Astrocyte (in vitro differentiated cells and primary cell): ENCODE data around the gene MAP4K4. TPM values are rescaled to one million over a fixed set of nuclear protein-coding genes. Genes with fewer than 3 reads are reported as not detected.
A peak's percentile ranks its signal among the peaks of the same experiment; 100 is the strongest.

Experiments
- DNase-seq: peaks from one replicate; pipeline ENCODE4 v3.0.0-alpha.2; 2010; ENCODE audit warnings: low read depth
- FAIRE-seq: peaks from 2 replicates; lab custom pipeline; 2011; peaks lifted over from hg19 to GRCh38; lab: Jason Lieb, UNC
- H2AFZ ChIP-seq: 2 replicates; pipeline ENCODE4 v1.6.0; 2012; ENCODE audit warnings: low read depth, low read length, inconsistent platforms
- H3K27ac ChIP-seq: 2 replicates; pipeline ENCODE4 v1.5.1; 2011; ENCODE audit warnings: low read depth, low read length, inconsistent platforms
- H3K27me3 ChIP-seq: 2 replicates; pipeline ENCODE4 v1.6.0; 2011; ENCODE audit warnings: low read length, inconsistent platforms; ENCODE audit not compliant: insufficient read depth
- H3K36me3 ChIP-seq: 2 replicates; pipeline ENCODE4 v1.5.1; 2011; ENCODE audit warnings: low read length, inconsistent platforms; ENCODE audit not compliant: insufficient read depth
- H3K4me1 ChIP-seq: 2 replicates; pipeline ENCODE4 v1.5.1; 2011; ENCODE audit warnings: low read length, inconsistent platforms; ENCODE audit not compliant: insufficient read depth
- H3K4me2 ChIP-seq: 2 replicates; pipeline ENCODE4 v1.6.0; 2012; ENCODE audit warnings: low read length, inconsistent platforms
- H3K4me3 ChIP-seq: 2 replicates; pipeline ENCODE4 v1.5.1; 2011; ENCODE audit warnings: low read depth, mild to moderate bottlenecking, low read length, inconsistent platforms; ENCODE audit not compliant: insufficient read depth
- H3K79me2 ChIP-seq: 2 replicates; pipeline ENCODE4 v1.6.0; 2012; ENCODE audit warnings: mild to moderate bottlenecking, low read length, inconsistent platforms; ENCODE audit not compliant: insufficient read depth
- H3K9ac ChIP-seq: 2 replicates; pipeline ENCODE4 v1.6.0; 2012; ENCODE audit warnings: mild to moderate bottlenecking, low read length, inconsistent platforms
- H3K9me3 ChIP-seq: 2 replicates; pipeline ENCODE4 v1.5.1; 2012; ENCODE audit warnings: low read depth, mild to moderate bottlenecking, low read length, inconsistent platforms; ENCODE audit not compliant: insufficient read depth
- H4K20me1 ChIP-seq: 2 replicates; pipeline ENCODE4 v1.6.0; 2012; ENCODE audit warnings: low read length, inconsistent platforms; ENCODE audit not compliant: insufficient read depth
- H3K27ac Mint-ChIP-seq: one replicate; pipeline ENCODE4 v1.8.0; 2021; ENCODE audit warnings: mild to moderate bottlenecking, mixed read lengths; ENCODE audit not compliant: unreplicated experiment
- H3K27me3 Mint-ChIP-seq: one replicate; pipeline ENCODE4 v1.8.0; 2021; ENCODE audit warnings: low read depth, mixed read lengths; ENCODE audit not compliant: unreplicated experiment
- H3K36me3 Mint-ChIP-seq: one replicate; pipeline ENCODE4 v1.8.0; 2021; ENCODE audit warnings: low read depth, mixed read lengths; ENCODE audit not compliant: unreplicated experiment
- H3K4me1 Mint-ChIP-seq: one replicate; pipeline ENCODE4 v1.8.0; 2021; ENCODE audit warnings: low read depth, mixed read lengths; ENCODE audit not compliant: unreplicated experiment
- H3K4me3 Mint-ChIP-seq: one replicate; pipeline ENCODE4 v1.8.0; 2021; ENCODE audit warnings: mild to moderate bottlenecking, moderate library complexity, mixed read lengths; ENCODE audit not compliant: unreplicated experiment
- H3K9me3 Mint-ChIP-seq: one replicate; pipeline ENCODE4 v1.8.0; 2021; ENCODE audit warnings: mild to moderate bottlenecking, mixed read lengths; ENCODE audit not compliant: unreplicated experiment
- CTCF ChIP-seq: IDR thresholded peaks from 2 replicates; pipeline ENCODE4 v1.5.1; 2011; ENCODE audit warnings: low read depth, mild to moderate bottlenecking, inconsistent platforms, low read length, moderate library complexity; ENCODE audit not compliant: insufficient read depth
- EZH2 ChIP-seq: IDR thresholded peaks from 2 replicates; pipeline ENCODE4 v1.6.1; 2012; ENCODE audit warnings: mild to moderate bottlenecking, low read length, inconsistent platforms; ENCODE audit not compliant: insufficient read depth
- total RNA-seq: library from RNA; stranded (reverse); gene quantifications from 2 replicates; pipeline ENCODE4 v1.2.1, GENCODE V29; 2021

The MAP4K4 gene
- total RNA-seq, 1 donor from 2014 or later: 231 TPM

- Histone ChIP-seq H3K4me1 (peaks cover 12% of the 10 kb centered on the region), H3K27ac (no peak overlapping the region), H3K79me2 (no peaks in the 10 kb centered on the region), H3K27me3 (no peaks in the 10 kb centered on the region), H3K4me3 (no peak overlapping the region), H2AFZ (no peak overlapping the region), H4K20me1 (no peaks in the 10 kb centered on the region), H3K9me3 (no peaks in the 10 kb centered on the region), H3K36me3 (no peaks in the 10 kb centered on the region), H3K4me2 (no peak overlapping the region), H3K9ac (no peak overlapping the region)
- Mint-ChIP-seq H3K27me3 (peaks cover 4% of the 10 kb centered on the region), H3K36me3 (no peaks in the 10 kb centered on the region), H3K27ac (no peak overlapping the region), H3K9me3 (no peaks in the 10 kb centered on the region), H3K4me1 (peaks cover 4% of the 10 kb centered on the region), H3K4me3 (no peak overlapping the region)
- no peak for DNase-seq
- FAIRE-seq: no peak
- TF ChIP-seq CTCF: no peak
- no peak for TF ChIP-seq EZH2
These were observed 19.8 kb upstream of the MAP4K4 start for GRCh38 chr2:101677658-101678057.

- TF ChIP-seq CTCF: no peak
- TF ChIP-seq EZH2: no peak
These were observed 19.1 kb upstream of the MAP4K4 start for GRCh38 chr2:101678379-101678778.

GRCh38 chr2:101679037-101679726 is 18.3 kb upstream of the MAP4K4 start:
- H3K4me2 ChIP-seq: peak overlapping the region; percentile 53
- no peak overlapping the region for H3K27ac Mint-ChIP-seq
- H3K36me3 Mint-ChIP-seq: no peaks in the 10 kb centered on the region
- peaks cover 4% of the 10 kb centered on the region for H3K4me1 Mint-ChIP-seq
- no peak overlapping the region for H2AFZ ChIP-seq
- no peak overlapping the region for H3K4me3 ChIP-seq
- no peaks in the 10 kb centered on the region for H3K79me2 ChIP-seq
- H3K27me3 Mint-ChIP-seq: peaks cover 3% of the 10 kb centered on the region
- FAIRE-seq (no peak), DNase-seq (peak; percentile 90)
- H4K20me1 ChIP-seq: no peaks in the 10 kb centered on the region
- no peaks in the 10 kb centered on the region for H3K9me3 ChIP-seq
- H3K4me1 ChIP-seq: peaks cover 12% of the 10 kb centered on the region
- no peaks in the 10 kb centered on the region for H3K9me3 Mint-ChIP-seq
- TF ChIP-seq EZH2 (no peak), CTCF (no peak)
- H3K27me3 ChIP-seq: no peaks in the 10 kb centered on the region
- H3K9ac ChIP-seq: no peak overlapping the region
- H3K27ac ChIP-seq: no peak overlapping the region
- no peaks in the 10 kb centered on the region for H3K36me3 ChIP-seq
- no peak overlapping the region for H3K4me3 Mint-ChIP-seq

More at GRCh38 chr2:101678379-101678778, 19.1 kb upstream of the MAP4K4 start:
- Mint-ChIP-seq H3K9me3 (no peaks in the 10 kb centered on the region), H3K27ac (no peak overlapping the region), H3K4me3 (no peak overlapping the region), H3K36me3 (no peaks in the 10 kb centered on the region), H3K27me3 (peaks cover 4% of the 10 kb centered on the region), H3K4me1 (peaks cover 4% of the 10 kb centered on the region)
- Histone ChIP-seq H3K79me2 (no peaks in the 10 kb centered on the region), H3K9me3 (no peaks in the 10 kb centered on the region), H3K36me3 (no peaks in the 10 kb centered on the region), H3K4me1 (peaks cover 12% of the 10 kb centered on the region), H3K4me2 (no peak overlapping the region), H3K9ac (no peak overlapping the region), H3K27ac (no peak overlapping the region), H4K20me1 (no peaks in the 10 kb centered on the region), H3K27me3 (no peaks in the 10 kb centered on the region), H2AFZ (no peak overlapping the region), H3K4me3 (no peak overlapping the region)
- DNase-seq (peak; percentile 42), FAIRE-seq (no peak)
